IPS DF 6.9 (cell line): ENCODE data around the gene LRRC36.

ENCODE experiments used
- DNase-seq: peaks from one replicate; pipeline ENCODE4 v3.0.0-alpha.2; 2013; ENCODE audit warnings: low read depth, low spot score
- H3K27ac ChIP-seq: one replicate; pipeline ENCODE4 v1.5.1; 2013; ENCODE audit warnings: low read length, control low read depth
- H3K27me3 ChIP-seq: 2 replicates; pipeline ENCODE4 v1.6.1; 2013; ENCODE audit warnings: mild to moderate bottlenecking, low read length; ENCODE audit not compliant: control insufficient read depth, insufficient read depth
- H3K36me3 ChIP-seq: 2 replicates; pipeline ENCODE4 v1.6.1; 2013; ENCODE audit warnings: low read length; ENCODE audit not compliant: control insufficient read depth, insufficient read depth
- H3K4me1 ChIP-seq: 2 replicates; pipeline ENCODE4 v1.6.1; 2013; ENCODE audit warnings: low read length; ENCODE audit not compliant: control insufficient read depth, insufficient read depth
- H3K4me3 ChIP-seq: 2 replicates; pipeline ENCODE4 v1.5.1; 2013; ENCODE audit warnings: mild to moderate bottlenecking, low read length
- H3K9me3 ChIP-seq: 2 replicates; pipeline ENCODE4 v1.6.1; 2013; ENCODE audit warnings: low read length, inconsistent platforms; ENCODE audit not compliant: control insufficient read depth, insufficient read depth
- WGBS: extraction: QIAGEN DNeasy Blood & Tissue Kit; methylation state at CpG from one replicate; pipeline ENCODE4 v1.1.7; 2013; ENCODE audit warnings: mixed read lengths, missing lambda C conversion rate; ENCODE audit not compliant: insufficient read length, insufficient coverage; 5-methylcytosine and 5-hydroxymethylcytosine counted together

The LRRC36 gene

GRCh38 chr16:67397036-67397801, 70.6 kb downstream of the LRRC36 start:
- no peak overlapping the region for H3K4me3 ChIP-seq
- no peak overlapping the region for H3K27ac ChIP-seq
- H3K9me3 ChIP-seq: no peaks in the 10 kb centered on the region
- peaks cover 29% of the 10 kb centered on the region for H3K27me3 ChIP-seq
- WGBS: no CpG with 5 or more reads among the region's 15 CpGs
- peaks cover 13% of the 10 kb centered on the region for H3K4me1 ChIP-seq
- no peak for DNase-seq
- no peaks in the 10 kb centered on the region for H3K36me3 ChIP-seq

- Histone ChIP-seq H3K9me3 (no peaks in the 10 kb centered on the region), H3K27ac (no peak overlapping the region), H3K4me1 (peaks cover 10% of the 10 kb centered on the region), H3K36me3 (no peaks in the 10 kb centered on the region), H3K4me3 (no peak overlapping the region), H3K27me3 (peaks cover 23% of the 10 kb centered on the region)
- DNase-seq: no peak
- no CpG with 5 or more reads among the region's 22 CpGs for WGBS
These were observed 71.4 kb downstream of the LRRC36 start for GRCh38 chr16:67397812-67398545.

GRCh38 chr16:67398546-67399217, 72.1 kb downstream of the LRRC36 start:
- no CpG with 5 or more reads among the region's 19 CpGs for WGBS
- no peak overlapping the region for H3K4me3 ChIP-seq
- peaks cover 9% of the 10 kb centered on the region for H3K4me1 ChIP-seq
- no peak overlapping the region for H3K27ac ChIP-seq
- no peaks in the 10 kb centered on the region for H3K36me3 ChIP-seq
- H3K27me3 ChIP-seq: peaks cover 19% of the 10 kb centered on the region
- H3K9me3 ChIP-seq: no peaks in the 10 kb centered on the region
- DNase-seq: no peak

GRCh38 chr16:67399218-67399733, 72.7 kb downstream of the LRRC36 start:
- peaks cover 11% of the 10 kb centered on the region for H3K4me1 ChIP-seq
- no CpG with 5 or more reads among the region's 42 CpGs for WGBS
- H3K9me3 ChIP-seq: no peaks in the 10 kb centered on the region
- H3K27ac ChIP-seq: no peak overlapping the region
- H3K4me3 ChIP-seq: no peak overlapping the region
- H3K27me3 ChIP-seq: peaks cover 13% of the 10 kb centered on the region
- DNase-seq: no peak
- H3K36me3 ChIP-seq: no peaks in the 10 kb centered on the region

GRCh38 chr16:67399749-67400704, 73.4 kb downstream of the LRRC36 start:
- H3K36me3 ChIP-seq: no peaks in the 10 kb centered on the region
- H3K27ac ChIP-seq: no peak overlapping the region
- no peaks in the 10 kb centered on the region for H3K9me3 ChIP-seq
- no CpG with 5 or more reads among the region's 19 CpGs for WGBS
- no peak for DNase-seq
- H3K27me3 ChIP-seq: peaks cover 6% of the 10 kb centered on the region
- peaks cover 15% of the 10 kb centered on the region for H3K4me1 ChIP-seq
- no peak overlapping the region for H3K4me3 ChIP-seq

GRCh38 chr16:67400901-67401300, 74.3 kb downstream of the LRRC36 start:
- DNase-seq: no peak
- H3K36me3 ChIP-seq: no peaks in the 10 kb centered on the region
- no peak overlapping the region for H3K4me3 ChIP-seq
- no peaks in the 10 kb centered on the region for H3K9me3 ChIP-seq
- no peak overlapping the region for H3K27ac ChIP-seq
- H3K4me1 ChIP-seq: peaks cover 11% of the 10 kb centered on the region
- WGBS: no CpG with 5 or more reads among the region's 14 CpGs
- no peaks in the 10 kb centered on the region; the same call in 1 of the 2 replicates for H3K27me3 ChIP-seq

GRCh38 chr16:67403976-67404555, 77.5 kb downstream of the LRRC36 start:
- no CpG with 5 or more reads among the region's 12 CpGs for WGBS
- H3K4me1 ChIP-seq: peaks cover 9% of the 10 kb centered on the region; the same call in 1 of the 2 replicates
- no peak overlapping the region for H3K4me3 ChIP-seq
- DNase-seq: no peak
- H3K27ac ChIP-seq: no peak overlapping the region
- H3K36me3 ChIP-seq: no peaks in the 10 kb centered on the region
- no peaks in the 10 kb centered on the region for H3K9me3 ChIP-seq
- no peaks in the 10 kb centered on the region for H3K27me3 ChIP-seq

- Histone ChIP-seq H3K27ac (no peak overlapping the region), H3K4me3 (no peak overlapping the region), H3K36me3 (no peaks in the 10 kb centered on the region), H3K9me3 (no peaks in the 10 kb centered on the region), H3K27me3 (no peaks in the 10 kb centered on the region), H3K4me1 (peaks cover 7% of the 10 kb centered on the region; the same call in 1 of the 2 replicates)
- DNase-seq: no peak
- no CpG with 5 or more reads among the region's 5 CpGs for WGBS
These were observed 78.2 kb downstream of the LRRC36 start for GRCh38 chr16:67404740-67405226.

- H3K27me3 ChIP-seq: no peaks in the 10 kb centered on the region
- DNase-seq: no peak
- H3K4me1 ChIP-seq: peaks cover 7% of the 10 kb centered on the region; the same call in 1 of the 2 replicates
- H3K27ac ChIP-seq: no peak overlapping the region
- H3K36me3 ChIP-seq: no peaks in the 10 kb centered on the region
- no peak overlapping the region for H3K4me3 ChIP-seq
- H3K9me3 ChIP-seq: no peaks in the 10 kb centered on the region
- no CpG with 5 or more reads among the region's 8 CpGs for WGBS
These were observed 78.7 kb downstream of the LRRC36 start for GRCh38 chr16:67405336-67405735.
